CD14-positive monocyte (primary cell): ENCODE results near the gene KCTD14. TPM values are rescaled to one million over a fixed set of nuclear protein-coding genes. Genes with fewer than 3 reads are reported as not detected.

Source experiments
- DNase-seq, 3 donors: peaks; one replicate each; pipeline ENCODE4 v3.0.0-alpha.2; 2011 to 2022
- H2AFZ ChIP-seq: 2 replicates; pipeline ENCODE4 v1.6.0; 2012; ENCODE audit warnings: mild to moderate bottlenecking, low read depth, low read length, inconsistent platforms; ENCODE audit not compliant: insufficient read depth, poor library complexity, severe bottlenecking
- H3K27ac ChIP-seq, 2 donors: 1 replicate in 1 of 2; 2 replicates in 1 of 2; pipeline ENCODE4 v1.5.1; 2012 to 2013; ENCODE audit warnings: low read length in 2 of 2, control low read depth in 1 of 2, inconsistent platforms in 1 of 2, low read depth in 1 of 2, mild to moderate bottlenecking in 1 of 2
- H3K27me3 ChIP-seq, 2 donors: one replicate each; pipeline versions ENCODE4 v1.6.0 to v1.6.1; 2011 to 2013; ENCODE audit warnings: low read length in 2 of 2; ENCODE audit not compliant: control insufficient read depth in 2 of 2, insufficient read depth in 2 of 2
- H3K36me3 ChIP-seq, 2 donors: replicated peaks in 1 of 2; 1 replicate in 1 of 2; 2 replicates in 1 of 2; pipeline versions ENCODE4 v1.5.1 to v1.6.1; 2012 to 2013; ENCODE audit warnings: low read length in 2 of 2, control low read depth in 1 of 2, inconsistent platforms in 1 of 2, mild to moderate bottlenecking in 1 of 2; ENCODE audit not compliant: insufficient read depth in 2 of 2, control insufficient read depth in 1 of 2
- H3K4me1 ChIP-seq, 2 donors: 1 replicate in 1 of 2; 2 replicates in 1 of 2; pipeline versions ENCODE4 v1.5.1 to v1.6.1; 2012 to 2013; ENCODE audit warnings: low read length in 2 of 2, control low read depth in 1 of 2, inconsistent platforms in 1 of 2, mild to moderate bottlenecking in 1 of 2, moderate library complexity in 1 of 2; ENCODE audit not compliant: insufficient read depth in 2 of 2, control insufficient read depth in 1 of 2
- H3K4me2 ChIP-seq: replicated peaks from 2 replicates; pipeline ENCODE3; 2012; ENCODE audit warnings: low read length, moderate library complexity, mild to moderate bottlenecking; ENCODE audit not compliant: poor library complexity, severe bottlenecking; ENCODE audit errors: extremely low read depth
- H3K4me3 ChIP-seq, 3 experiments: fragments of 200-600 bp in 1 of 3; sonication (generic) in 1 of 3; replicated peaks in 1 of 3; 1 replicate in 2 of 3; 2 replicates in 1 of 3; pipeline ENCODE4 v1.5.1; 2011 to 2013; ENCODE audit warnings: low read length in 3 of 3, mild to moderate bottlenecking in 3 of 3, control low read depth in 2 of 3, low read depth in 2 of 3, inconsistent platforms in 1 of 3, moderate library complexity in 1 of 3
- H3K79me2 ChIP-seq: 2 replicates; pipeline ENCODE4 v1.6.0; 2012; ENCODE audit warnings: mild to moderate bottlenecking, control low read depth, inconsistent platforms, low read length, moderate library complexity; ENCODE audit not compliant: insufficient read depth
- H3K9ac ChIP-seq: 2 replicates; pipeline ENCODE4 v1.6.0; 2017; ENCODE audit warnings: low read length, mild to moderate bottlenecking; ENCODE audit not compliant: insufficient read depth, poor library complexity, severe bottlenecking
- H3K9me3 ChIP-seq, 2 donors: replicated peaks in 1 of 2; 1 replicate in 1 of 2; 2 replicates in 1 of 2; pipeline versions ENCODE4 v1.5.1 to v1.6.1; 2012 to 2013; ENCODE audit warnings: low read length in 2 of 2, control low read depth in 1 of 2; ENCODE audit not compliant: control insufficient read depth in 1 of 2, insufficient read depth in 1 of 2
- H4K20me1 ChIP-seq: 2 replicates; pipeline ENCODE4 v1.6.0; 2012; ENCODE audit warnings: mild to moderate bottlenecking, low read length, control low read depth, moderate library complexity; ENCODE audit not compliant: insufficient read depth
- H3K27ac Mint-ChIP-seq, 7 donors: one replicate each; pipeline ENCODE4 v1.8.0; 2020; ENCODE audit warnings: mild to moderate bottlenecking in 7 of 7, mixed read lengths in 7 of 7, moderate library complexity in 6 of 7, inconsistent platforms in 2 of 7
- H3K27me3 Mint-ChIP-seq, 3 donors: one replicate each; pipeline ENCODE4 v1.8.0; 2021 to 2022; ENCODE audit warnings: low read depth in 3 of 3, mild to moderate bottlenecking in 3 of 3, mixed read lengths in 3 of 3, moderate library complexity in 3 of 3, inconsistent platforms in 1 of 3
- H3K36me3 Mint-ChIP-seq, 2 donors: one replicate each; pipeline ENCODE4 v1.8.0; 2020; ENCODE audit warnings: mixed read lengths in 2 of 2, inconsistent platforms in 1 of 2, mild to moderate bottlenecking in 1 of 2
- H3K4me1 Mint-ChIP-seq: one replicate; pipeline ENCODE4 v1.8.0; 2020; ENCODE audit warnings: mild to moderate bottlenecking, mixed read lengths
- H3K4me3 Mint-ChIP-seq, 2 donors: one replicate each; pipeline ENCODE4 v1.8.0; 2020; ENCODE audit warnings: mild to moderate bottlenecking in 2 of 2, mixed read lengths in 2 of 2, moderate library complexity in 1 of 2
- H3K9me3 Mint-ChIP-seq, 7 donors: one replicate each; pipeline ENCODE4 v1.8.0; 2020 to 2022; ENCODE audit warnings: mixed read lengths in 7 of 7, mild to moderate bottlenecking in 6 of 7, moderate library complexity in 6 of 7, inconsistent platforms in 2 of 7
- CTCF ChIP-seq: fragments of 200-600 bp; IDR thresholded peaks from one replicate; pipeline ENCODE4 v1.8.0; 2022; ENCODE audit warnings: antibody characterized with exemption, mild to moderate bottlenecking
- WGBS: methylation state at CpG from one replicate; pipeline ENCODE4 v1.1.5; 2013; ENCODE audit warnings: missing lambda C conversion rate; ENCODE audit not compliant: insufficient coverage; 5-methylcytosine and 5-hydroxymethylcytosine counted together
- intact Hi-C, 2 donors: fragments of 100-400 bp; cut with micrococcal nuclease; formaldehyde crosslinking; loops; one replicate each; pipeline versions ENCODE4 v1.15.0 to v1.15.1; 2023
- polyA plus RNA-seq, 3 donors: library from polyadenylated mRNA; depleted of rRNA in 1 of 3; unstranded in 2 of 3; stranded (reverse) in 1 of 3; fragments of 300-500 nt in 2 of 3; fragments of >200 nt in 1 of 3; fragmentation: Illumina TruSeq in 2 of 3; gene quantifications; 1 replicate in 2 of 3; 2 replicates in 1 of 3; pipeline ENCODE4 v1.2.3, GENCODE V29; 2012 to 2021

The KCTD14 gene
- polyA plus RNA-seq, 3 donors = 0.14 to 0.33 (median 0.23) TPM

GRCh38 chr11:78040691-78041379, 17.8 kb upstream of the KCTD14 start:
- no peaks in the 10 kb centered on the region for H3K27me3 ChIP-seq
- Mint-ChIP-seq H3K27ac (no peak overlapping the region), H3K27me3 (peaks cover 0 to 1% (median under 1%) of the 10 kb centered on the region in 3 donors), H3K9me3 (no peaks in the 10 kb centered on the region), H3K4me1 (peaks cover 15% of the 10 kb centered on the region), H3K36me3 (no peaks in the 10 kb centered on the region), H3K4me3 (no peak overlapping the region)
- H3K4me2 ChIP-seq = no peak overlapping the region
- TF ChIP-seq CTCF = no peak
- intact Hi-C loops = no loop called here
- H3K27ac ChIP-seq = no peak overlapping the region
- WGBS = 100% methylated on average over 9 of the region's 15 CpGs
- H2AFZ ChIP-seq = no peak overlapping the region
- peaks cover 12 to 14% of the 10 kb centered on the region in 2 donors for H3K4me1 ChIP-seq
- H3K9ac ChIP-seq = no peak overlapping the region
- no peaks in the 10 kb centered on the region for H3K9me3 ChIP-seq
- H3K79me2 ChIP-seq = no peaks in the 10 kb centered on the region
- no peaks in the 10 kb centered on the region for H4K20me1 ChIP-seq
- DNase-seq = no peak
- no peak overlapping the region for H3K4me3 ChIP-seq
- no peaks in the 10 kb centered on the region for H3K36me3 ChIP-seq

- Histone ChIP-seq H3K27me3 (no peaks in the 10 kb centered on the region), H2AFZ (peak overlapping the region; percentile 74), H3K9me3 (no peaks in the 10 kb centered on the region), H3K9ac (peak overlapping the region; percentile 40), H3K27ac (peak overlapping the region in 1 of 2 donors; percentile 34), H4K20me1 (no peaks in the 10 kb centered on the region), H3K4me3 (peak overlapping the region in 2 of 3 experiments; percentile 6 to 59), H3K4me2 (peak overlapping the region; percentile 51), H3K36me3 (no peaks in the 10 kb centered on the region), H3K4me1 (peaks cover 10 to 12% of the 10 kb centered on the region in 2 donors), H3K79me2 (no peaks in the 10 kb centered on the region)
- TF ChIP-seq CTCF = no peak
- intact Hi-C loops = no loop called here
- H3K9me3 Mint-ChIP-seq = no peaks in the 10 kb centered on the region
- peak overlapping the region; percentile 5 to 86 (median 64) for H3K27ac Mint-ChIP-seq
- DNase-seq = peak; percentile 11 to 16 (median 12)
- peaks cover 11% of the 10 kb centered on the region for H3K4me1 Mint-ChIP-seq
- 0% methylated on average over 5 of the region's 7 CpGs for WGBS
- no peaks in the 10 kb centered on the region for H3K36me3 Mint-ChIP-seq
- peak overlapping the region; percentile 56 to 94 for H3K4me3 Mint-ChIP-seq
- peaks cover 0 to 1% (median 0%) of the 10 kb centered on the region in 3 donors for H3K27me3 Mint-ChIP-seq
Measured at GRCh38 chr11:78039919-78040671, 17.0 kb upstream of the KCTD14 start.
